ENCODE data around the gene PTPRA. TPM values are rescaled to one million over a fixed set of nuclear protein-coding genes. Genes with fewer than 3 reads are reported as not detected.
"Not testable (repeated sequence)": the region's sequence is repeated elsewhere in the genome, so short reads cannot be mapped to it uniquely, and the experiment has no call there.

The PTPRA gene
- total and polyA plus RNA-seq, 2 of the 13 experiments (the other 11 are each of a cell fraction or from before 2014, with no cell fraction given) = 47.2 to 127 TPM

GRCh38 chr20:3022559-3023490 is 149.5 kb downstream of the PTPRA start (continued):
- TF ChIP-seq ZNF318 (CRISPR knock-in tag; IDR thresholded peaks at IDR 0.05) (peak; percentile 26; the same call in 1 of the 2 replicates), ZNF251 (CRISPR knock-in tag; IDR thresholded peaks at IDR 0.05) (peak; percentile 83; the same call in 1 of the 2 replicates), TBX2 (CRISPR knock-in tag; IDR thresholded peaks at IDR 0.05; ENCODE audit: borderline replicate concordance) (peak; percentile 8; the same call in 1 of the 2 replicates), HNF1A (CRISPR knock-in tag; IDR thresholded peaks at IDR 0.05; ENCODE audit: borderline replicate concordance) (peak; percentile 36; the same call in 1 of the 2 replicates), FOXA1 (CRISPR knock-in tag; IDR thresholded peaks at IDR 0.05) (peak; percentile 66), MXD4 (CRISPR knock-in tag; IDR thresholded peaks at IDR 0.05) (0 out of 2 replicates have a peak, but pooled peaks have one; percentile 52), ETV5 (CRISPR knock-in tag; IDR thresholded peaks at IDR 0.05; ENCODE audit: borderline replicate concordance) (0 out of 2 replicates have a peak, but pooled peaks have one; percentile 17), ZNF570 (CRISPR knock-in tag; IDR thresholded peaks at IDR 0.05; ENCODE audit: borderline replicate concordance) (0 out of 2 replicates have a peak, but pooled peaks have one; percentile 41), PHF21A (CRISPR knock-in tag; IDR thresholded peaks at IDR 0.05) (0 out of 2 replicates have a peak, but pooled peaks have one; percentile 23)
- TF ChIP-seq HNF1A (IDR thresholded peaks at IDR 0.05; ENCODE audit: low read depth); FOXA1 (IDR thresholded peaks at IDR 0.05): not testable (repeated sequence)
